NCI-H187 (cell line): Measurements from ENCODE around the gene COL18A1.

Source experiments
- DNase-seq, 2 experiments: peaks; one replicate each; lab custom pipeline; 2025; lab: John Stamatoyannopoulos, UW

COL18A1 gene

GRCh38 chr21:45468971-45469272 is 64.0 kb downstream of the COL18A1 start:
- DNase-seq = no peak

GRCh38 chr21:45469273-45470086 is 64.5 kb downstream of the COL18A1 start:
- no peak for DNase-seq

GRCh38 chr21:45470087-45470515 is 65.1 kb downstream of the COL18A1 start:
- no peak for DNase-seq

- no peak for DNase-seq
Observed at GRCh38 chr21:45470773-45471524, 66.0 kb downstream of the COL18A1 start.

- DNase-seq = no peak
Observed at GRCh38 chr21:45471525-45472221, 66.7 kb downstream of the COL18A1 start.

GRCh38 chr21:45472445-45473365 is 67.7 kb downstream of the COL18A1 start:
- DNase-seq = no peak

- no peak for DNase-seq
Observed at GRCh38 chr21:45473496-45474322, 68.7 kb downstream of the COL18A1 start.

- DNase-seq = no peak
Observed at GRCh38 chr21:45474323-45474950, 69.5 kb downstream of the COL18A1 start.

- no peak for DNase-seq
Observed at GRCh38 chr21:45475004-45475685, 70.2 kb downstream of the COL18A1 start.

GRCh38 chr21:45475797-45476570 is 71.0 kb downstream of the COL18A1 start:
- no peak for DNase-seq

GRCh38 chr21:45476582-45476981 is 71.6 kb downstream of the COL18A1 start:
- no peak for DNase-seq

- DNase-seq = no peak
Observed at GRCh38 chr21:45477176-45478114, 72.5 kb downstream of the COL18A1 start.

GRCh38 chr21:45478115-45478801 is 73.3 kb downstream of the COL18A1 start:
- DNase-seq = no peak

GRCh38 chr21:45478816-45479669 is 74.1 kb downstream of the COL18A1 start:
- DNase-seq = no peak

GRCh38 chr21:45479691-45480675 is 75.0 kb downstream of the COL18A1 start:
- no peak for DNase-seq
